Fibroblast of villous mesenchyme (primary cell): ENCODE data around the gene BMPER. TPM values are rescaled to one million over a fixed set of nuclear protein-coding genes. Genes with fewer than 3 reads are reported as not detected.

Source experiments
- DNase-seq: peaks from one replicate; pipeline ENCODE4 v3.0.0-alpha.2; 2010; ENCODE audit warnings: low read depth
- H3K4me3 ChIP-seq: 2 replicates; pipeline ENCODE4 v1.5.1; 2011; ENCODE audit warnings: low read depth, mild to moderate bottlenecking, low read length
- total RNA-seq: library from RNA; depleted of rRNA; stranded (reverse); fragments of >200 nt; gene quantifications from 2 replicates; pipeline ENCODE4 v1.2.3, GENCODE V29; 2012
- TF ChIP-seq, protein P1 (sequence below): IDR thresholded peaks from 2 replicates; pipeline ENCODE4 v1.5.1; 2012; ENCODE audit warnings: low read depth, mild to moderate bottlenecking, low read length; ENCODE audit not compliant: insufficient read depth

Gene BMPER
- total RNA-seq, 1 donor, result 7.8 TPM

DNA sequence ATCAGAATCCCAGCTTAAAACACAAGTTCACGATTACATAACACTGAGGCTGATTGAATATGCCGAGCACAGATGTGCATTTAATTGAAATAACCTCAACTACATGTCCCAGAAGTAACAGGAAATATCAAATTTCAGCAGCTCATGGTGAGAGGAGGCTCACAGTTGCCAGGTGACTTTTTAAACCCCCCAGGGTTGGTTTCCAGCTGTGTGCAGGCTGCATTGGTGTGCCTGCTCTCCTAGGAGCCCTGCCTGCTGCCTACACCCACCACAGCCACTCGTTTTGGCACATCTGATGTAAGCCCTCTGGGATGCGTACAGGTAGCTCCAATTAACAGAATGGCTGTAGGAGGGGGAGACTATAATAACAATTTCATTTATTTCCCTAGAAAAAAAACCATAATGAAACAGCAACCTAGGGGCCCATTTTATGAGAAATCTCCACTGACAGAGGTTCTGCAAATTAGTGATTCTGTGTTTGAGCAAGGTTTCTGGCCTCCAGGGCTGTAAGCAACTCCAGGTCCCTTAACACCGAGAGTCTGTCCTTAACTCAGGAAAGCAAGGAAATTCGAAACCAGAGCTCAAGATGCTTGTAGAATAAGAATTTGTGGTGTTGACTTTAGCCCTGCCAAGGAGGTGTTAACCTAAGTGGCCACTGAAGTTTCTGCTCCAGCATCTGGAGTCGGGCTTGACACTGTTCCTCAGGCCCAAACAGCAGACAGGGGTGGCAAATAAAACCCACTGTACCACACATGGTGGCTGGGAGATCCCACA lies 161.9 kb downstream of the BMPER start:
- TF ChIP-seq, protein P1, sequence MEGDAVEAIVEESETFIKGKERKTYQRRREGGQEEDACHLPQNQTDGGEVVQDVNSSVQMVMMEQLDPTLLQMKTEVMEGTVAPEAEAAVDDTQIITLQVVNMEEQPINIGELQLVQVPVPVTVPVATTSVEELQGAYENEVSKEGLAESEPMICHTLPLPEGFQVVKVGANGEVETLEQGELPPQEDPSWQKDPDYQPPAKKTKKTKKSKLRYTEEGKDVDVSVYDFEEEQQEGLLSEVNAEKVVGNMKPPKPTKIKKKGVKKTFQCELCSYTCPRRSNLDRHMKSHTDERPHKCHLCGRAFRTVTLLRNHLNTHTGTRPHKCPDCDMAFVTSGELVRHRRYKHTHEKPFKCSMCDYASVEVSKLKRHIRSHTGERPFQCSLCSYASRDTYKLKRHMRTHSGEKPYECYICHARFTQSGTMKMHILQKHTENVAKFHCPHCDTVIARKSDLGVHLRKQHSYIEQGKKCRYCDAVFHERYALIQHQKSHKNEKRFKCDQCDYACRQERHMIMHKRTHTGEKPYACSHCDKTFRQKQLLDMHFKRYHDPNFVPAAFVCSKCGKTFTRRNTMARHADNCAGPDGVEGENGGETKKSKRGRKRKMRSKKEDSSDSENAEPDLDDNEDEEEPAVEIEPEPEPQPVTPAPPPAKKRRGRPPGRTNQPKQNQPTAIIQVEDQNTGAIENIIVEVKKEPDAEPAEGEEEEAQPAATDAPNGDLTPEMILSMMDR, result no peak
- peak; percentile 43 for DNase-seq
- H3K4me3 ChIP-seq, result no peak overlapping the region

DNA sequence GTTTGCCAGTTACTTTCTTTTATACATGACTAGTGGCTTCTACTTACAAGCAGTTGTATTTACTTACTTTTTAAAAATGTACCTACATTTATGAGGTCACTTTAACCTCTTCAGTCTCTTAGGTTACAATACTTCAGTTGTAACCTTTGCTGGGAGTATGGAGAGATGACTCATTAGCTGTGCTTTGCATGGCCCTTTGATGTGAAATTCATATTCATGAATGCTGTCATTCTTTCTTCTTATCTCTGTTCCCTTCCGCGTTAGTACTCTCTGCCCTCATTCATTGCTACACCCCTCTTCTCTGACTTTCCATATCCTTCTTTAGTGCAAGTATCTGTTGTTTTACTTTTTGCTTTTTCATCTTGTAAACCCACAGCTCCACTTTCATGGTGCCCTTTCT lies 164.3 kb downstream of the BMPER start:
- DNase-seq, result peak; percentile 49
- H3K4me3 ChIP-seq, result no peak overlapping the region
- TF ChIP-seq, protein P1, result no peak

DNA sequence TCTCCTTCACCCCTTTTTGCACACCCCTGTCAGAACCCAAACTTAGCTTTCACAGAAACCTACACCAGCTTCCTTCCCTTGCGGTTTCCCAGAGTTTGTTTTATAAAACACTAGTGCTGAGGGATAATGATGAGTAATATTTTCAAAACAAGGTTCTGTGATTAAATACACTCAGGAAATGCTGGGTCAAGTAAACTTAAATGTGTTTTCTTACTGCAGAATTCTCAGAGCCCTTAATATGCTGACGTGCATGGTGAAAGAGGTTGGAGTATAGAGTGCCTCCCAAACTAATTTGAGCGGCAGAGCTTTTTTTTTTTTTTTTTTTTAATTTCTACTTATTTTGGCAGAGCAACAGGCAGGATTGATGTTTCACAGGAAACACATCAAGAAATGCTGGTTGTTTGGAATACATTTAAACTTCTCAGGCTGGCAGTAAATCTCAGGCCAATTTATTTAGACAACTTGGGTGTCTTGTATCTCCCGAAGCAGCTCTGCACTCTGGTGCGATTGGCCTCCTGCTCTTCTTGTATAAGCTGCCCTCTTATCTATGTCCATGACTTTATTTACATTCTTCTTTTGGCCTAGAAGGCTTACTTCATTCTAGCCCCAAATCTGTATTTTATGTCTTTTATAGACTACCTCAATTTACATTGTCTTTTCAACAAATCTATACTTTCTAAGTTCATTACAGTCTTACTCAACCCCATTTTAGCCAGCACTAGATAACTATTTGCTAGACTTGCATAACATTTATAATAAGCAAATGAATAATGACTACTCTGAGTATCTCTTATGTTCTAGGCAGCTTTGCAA lies 165.4 kb downstream of the BMPER start:
- peak; percentile 96 for DNase-seq
- H3K4me3 ChIP-seq, result peak overlapping the region; percentile 1
- TF ChIP-seq, protein P1, result no peak

DNA sequence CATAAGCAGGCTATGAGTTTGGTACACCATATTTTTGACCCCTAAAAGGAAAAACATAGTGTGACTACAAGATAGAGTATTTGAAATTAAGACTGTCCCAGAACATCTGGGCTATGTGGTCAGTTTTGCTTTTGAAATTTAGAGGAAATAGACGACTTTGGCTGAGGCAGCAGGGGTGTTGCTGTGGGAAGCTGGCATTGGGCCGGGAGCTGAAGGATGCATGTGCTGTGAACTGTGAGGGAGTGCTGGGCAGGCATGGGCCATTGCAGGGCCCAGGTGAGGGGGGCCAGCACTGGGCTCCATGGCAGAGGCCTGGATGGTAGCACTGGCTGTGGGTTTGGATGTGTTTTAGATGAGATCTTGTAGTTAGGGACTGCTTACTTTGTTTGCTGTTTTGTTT lies 168.3 kb downstream of the BMPER start:
- DNase-seq, result peak; percentile 45
- H3K4me3 ChIP-seq, result no peak overlapping the region

DNA sequence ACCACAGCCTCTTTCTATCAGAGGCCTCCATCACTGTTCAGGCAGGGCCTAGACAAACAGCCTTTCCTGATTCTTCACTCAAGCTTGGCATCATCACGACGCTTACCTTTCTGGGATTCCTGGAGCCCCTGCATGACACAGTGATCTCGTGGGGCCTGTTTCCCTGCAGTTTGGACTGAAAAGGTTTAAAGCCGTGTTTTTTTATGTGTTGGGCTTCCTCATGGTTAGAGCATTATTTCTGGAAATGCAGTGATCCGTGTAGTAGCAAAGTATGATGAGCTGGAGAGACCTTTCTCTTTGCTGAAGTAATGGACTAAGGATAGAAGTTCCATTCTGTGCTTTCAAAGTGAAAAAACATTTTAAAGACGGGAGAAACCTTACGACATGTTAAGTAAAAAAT lies 169.1 kb downstream of the BMPER start:
- H3K4me3 ChIP-seq, result no peak overlapping the region
- TF ChIP-seq, protein P1, result no peak
- no peak for DNase-seq

More for the DNA sequence above, 168.3 kb downstream of the BMPER start:
- TF ChIP-seq, protein P1, result no peak

DNA sequence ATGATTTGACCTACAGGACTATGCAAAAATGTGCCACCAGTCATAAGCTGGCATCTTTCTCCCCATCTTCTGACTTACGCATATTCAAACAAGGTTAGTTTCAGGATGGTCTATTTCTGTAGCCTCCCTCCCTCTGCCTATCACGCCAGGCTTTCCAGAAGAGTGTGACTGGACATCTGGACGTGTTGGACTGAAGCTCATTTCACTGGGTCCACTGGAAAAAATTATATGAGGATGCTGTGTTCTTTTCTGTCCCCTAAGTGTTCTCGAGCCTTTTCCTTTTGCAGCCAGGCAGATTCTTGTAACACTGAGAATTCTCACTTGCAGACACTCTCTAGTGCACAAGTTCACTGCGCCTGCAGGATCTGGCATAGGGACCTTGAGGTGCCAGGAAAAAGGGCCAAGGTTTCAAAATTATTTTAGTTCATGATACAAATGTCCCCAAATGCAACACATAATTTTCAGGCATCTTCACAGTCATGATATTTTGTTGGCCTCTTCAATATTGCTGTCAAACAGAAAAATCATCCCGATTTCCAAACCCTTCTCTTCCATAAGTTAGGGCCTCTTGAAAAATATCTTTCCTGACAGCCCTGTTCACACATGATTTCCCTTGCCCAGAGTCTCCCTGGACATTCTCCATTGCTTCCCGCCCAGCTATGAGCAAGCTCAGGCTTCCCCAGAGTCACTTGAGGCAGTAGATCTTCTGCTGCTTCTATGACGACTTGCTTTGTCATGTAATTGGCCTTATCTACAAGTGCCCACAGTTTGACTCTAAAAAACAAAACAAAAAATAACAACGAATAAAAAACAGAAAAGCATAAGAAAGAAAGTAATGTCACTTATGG lies 170.4 kb downstream of the BMPER start:
- TF ChIP-seq, protein P1, result no peak
- H3K4me3 ChIP-seq, result no peak overlapping the region
- no peak for DNase-seq
